ENCODE data around the gene NTN1. TPM values are rescaled to one million over a fixed set of nuclear protein-coding genes. Genes with fewer than 3 reads are reported as not detected.

NTN1 gene
- total and polyA plus RNA-seq, 7 donors = 0.38 to 2.1 (median 0.85) TPM

GRCh38 chr17:9206741-9207332 lies 185.5 kb downstream of the NTN1 start:
- no peaks in the 10 kb centered on the region for H3K36me3 ChIP-seq (ENCODE audit: insufficient read depth in 1 of 2, low read depth in 1 of 2)
- intact Hi-C loops (cut with DNase I) = loop anchor here in 1 of 2 donors (10.0 kb wide), 1 partner anchor 62 kb away; no protein-coding TSS in a partner anchor
- peaks cover 0 to 2% (median 0%) of the 10 kb centered on the region in 3 donors for H3K27me3 ChIP-seq (ENCODE audit: insufficient read depth in 3 of 3, low read length in 2 of 3)
- TF ChIP-seq CTCF (IDR thresholded peaks at IDR 0.05) = no peak
- no peak overlapping the region for H3K27ac ChIP-seq
- H3K9me3 ChIP-seq = no peaks in the 10 kb centered on the region
- ATAC-seq = no peak
- H3K4me3 ChIP-seq = no peak overlapping the region
- no peak for DNase-seq
- no peaks in the 10 kb centered on the region for H3K4me1 ChIP-seq
- WGBS, 3 donors = 23 to 51% (median 29%) methylated on average over 14 of the region's 14 CpGs

- Histone ChIP-seq H3K4me1 (no peaks in the 10 kb centered on the region), H3K9me3 (no peaks in the 10 kb centered on the region), H3K36me3 (ENCODE audit: insufficient read depth in 1 of 2, low read depth in 1 of 2) (no peaks in the 10 kb centered on the region), H3K4me3 (no peak overlapping the region), H3K27me3 (ENCODE audit: insufficient read depth in 3 of 3, low read length in 2 of 3) (peaks cover 0 to 3% (median 2%) of the 10 kb centered on the region in 3 donors), H3K27ac (no peak overlapping the region)
- DNase-seq = no peak
- no peak for TF ChIP-seq CTCF (IDR thresholded peaks at IDR 0.05)
- no peak for ATAC-seq
- intact Hi-C loops (cut with DNase I) = loop anchor here in 1 of 2 donors (10.0 kb wide), 1 partner anchor 64 kb away; no protein-coding TSS in a partner anchor
- WGBS, 3 donors = 89 to 91% (median 90%) methylated on average over 10 of the region's 10 CpGs
Measured at GRCh38 chr17:9208381-9209105, 187.2 kb downstream of the NTN1 start.

GRCh38 chr17:9209347-9209746 lies 188.0 kb downstream of the NTN1 start:
- ATAC-seq (no peak), DNase-seq (no peak)
- H3K4me1 ChIP-seq = no peaks in the 10 kb centered on the region

GRCh38 chr17:9209781-9210370 lies 188.6 kb downstream of the NTN1 start:
- no peak for ATAC-seq
- no peak for TF ChIP-seq CTCF (IDR thresholded peaks at IDR 0.05)
- H3K4me1 ChIP-seq = no peaks in the 10 kb centered on the region
- WGBS, 3 donors = 82 to 90% (median 84%) methylated on average over 7 of the region's 7 CpGs
- DNase-seq = no peak
- intact Hi-C loops (cut with DNase I) = loop anchor here in 1 of 2 donors (10.0 kb wide), 1 partner anchor 65 kb away; no protein-coding TSS in a partner anchor
- no peaks in the 10 kb centered on the region for H3K9me3 ChIP-seq
- H3K36me3 ChIP-seq (ENCODE audit: insufficient read depth in 1 of 2, low read depth in 1 of 2) = no peaks in the 10 kb centered on the region
- H3K4me3 ChIP-seq = no peak overlapping the region
- peaks cover 0 to 3% (median 2%) of the 10 kb centered on the region in 3 donors for H3K27me3 ChIP-seq (ENCODE audit: insufficient read depth in 3 of 3, low read length in 2 of 3)
- no peak overlapping the region for H3K27ac ChIP-seq

More at GRCh38 chr17:9209347-9209746, 188.0 kb downstream of the NTN1 start:
- 95 to 98% (median 96%) methylated on average over 5 of the region's 5 CpGs for WGBS, 3 donors
- H3K27me3 ChIP-seq (ENCODE audit: insufficient read depth in 3 of 3, low read length in 2 of 3) = peaks cover 0 to 3% (median 2%) of the 10 kb centered on the region in 3 donors
- H3K9me3 ChIP-seq = no peaks in the 10 kb centered on the region
- H3K27ac ChIP-seq = no peak overlapping the region
- H3K4me3 ChIP-seq = no peak overlapping the region
- H3K36me3 ChIP-seq (ENCODE audit: insufficient read depth in 1 of 2, low read depth in 1 of 2) = no peaks in the 10 kb centered on the region
- TF ChIP-seq CTCF (IDR thresholded peaks at IDR 0.05) = no peak
- intact Hi-C loops (cut with DNase I) = loop anchor here in 1 of 2 donors (10.0 kb wide), 1 partner anchor 65 kb away; no protein-coding TSS in a partner anchor
